H9 (cell line): ENCODE data around the gene ARHGAP26. TPM values are rescaled to one million over a fixed set of nuclear protein-coding genes. Genes with fewer than 3 reads are reported as not detected.

Experiments used
- DNase-seq: peaks from one replicate; pipeline ENCODE4 v3.0.0-alpha.2; 2017
- H2AFZ ChIP-seq: one replicate; pipeline ENCODE4 v1.6.1; 2013; ENCODE audit warnings: mild to moderate bottlenecking, low read length, control low read depth, moderate library complexity
- H2AK5ac ChIP-seq: 2 replicates; pipeline ENCODE4 v1.6.1; 2013; ENCODE audit warnings: low read length, control low read depth, mixed read lengths; ENCODE audit not compliant: insufficient read length
- H2BK120ac ChIP-seq: one replicate; pipeline ENCODE4 v1.6.1; 2013; ENCODE audit warnings: low read depth, mild to moderate bottlenecking, low read length, control low read depth, inconsistent platforms; ENCODE audit not compliant: poor library complexity, severe bottlenecking
- H2BK12ac ChIP-seq: 2 replicates; pipeline ENCODE4 v1.6.1; 2013; ENCODE audit warnings: low read length, control low read depth, mixed read lengths, low read depth; ENCODE audit not compliant: insufficient read length
- H2BK15ac ChIP-seq: 2 replicates; pipeline ENCODE4 v1.6.1; 2013; ENCODE audit warnings: low read depth, low read length, control low read depth
- H2BK20ac ChIP-seq: one replicate; pipeline ENCODE4 v1.6.1; 2013; ENCODE audit warnings: low read depth, mild to moderate bottlenecking, low read length, control low read depth, inconsistent platforms; ENCODE audit not compliant: poor library complexity, severe bottlenecking
- H2BK5ac ChIP-seq: 2 replicates; pipeline ENCODE4 v1.6.1; 2013; ENCODE audit warnings: low read length, control low read depth, mixed read lengths; ENCODE audit not compliant: insufficient read length
- H3K14ac ChIP-seq: 2 replicates; pipeline ENCODE4 v1.6.1; 2013; ENCODE audit warnings: low read length, control low read depth; ENCODE audit not compliant: insufficient read depth
- H3K18ac ChIP-seq: 2 replicates; pipeline ENCODE4 v1.6.1; 2013; ENCODE audit warnings: low read depth, mild to moderate bottlenecking, mixed read lengths, low read length, control low read depth; ENCODE audit not compliant: insufficient read length
- H3K23ac ChIP-seq: 2 replicates; pipeline ENCODE4 v1.6.1; 2013; ENCODE audit warnings: low read length, control low read depth, mixed read lengths, low read depth; ENCODE audit not compliant: insufficient read length
- H3K23me2 ChIP-seq: 2 replicates; pipeline ENCODE4 v1.6.1; 2013; ENCODE audit warnings: low read depth, mild to moderate bottlenecking, mixed read lengths, low read length, control low read depth; ENCODE audit not compliant: insufficient read length, poor library complexity, severe bottlenecking
- H3K27ac ChIP-seq: 2 replicates; pipeline ENCODE4 v1.5.1; 2013; ENCODE audit warnings: low read length, control low read depth, mixed read lengths, low read depth; ENCODE audit not compliant: insufficient read length
- H3K27me3 ChIP-seq: 2 replicates; pipeline ENCODE4 v1.6.1; 2013; ENCODE audit warnings: low read length, control low read depth, inconsistent platforms; ENCODE audit not compliant: insufficient read depth
- H3K4ac ChIP-seq: 2 replicates; pipeline ENCODE4 v1.6.1; 2013; ENCODE audit warnings: low read depth, mild to moderate bottlenecking, control low read depth, inconsistent platforms, low read length, moderate library complexity
- H3K4me1 ChIP-seq: 2 replicates; pipeline ENCODE4 v1.6.1; 2013; ENCODE audit warnings: low read length, control low read depth, inconsistent platforms; ENCODE audit not compliant: insufficient read depth
- H3K4me2 ChIP-seq: 2 replicates; pipeline ENCODE4 v1.6.1; 2013; ENCODE audit warnings: low read length, control low read depth, mixed read lengths; ENCODE audit not compliant: insufficient read length, insufficient read depth
- H3K56ac ChIP-seq: 2 replicates; pipeline ENCODE4 v1.6.1; 2013; ENCODE audit warnings: low read depth, mild to moderate bottlenecking, mixed read lengths, low read length, control low read depth; ENCODE audit not compliant: insufficient read length
- H3K79me1 ChIP-seq: 2 replicates; pipeline ENCODE4 v1.6.1; 2013; ENCODE audit warnings: low read depth, mild to moderate bottlenecking, moderate library complexity, low read length, control low read depth, inconsistent platforms; ENCODE audit not compliant: insufficient read depth, poor library complexity, severe bottlenecking
- H3K79me2 ChIP-seq: 2 replicates; pipeline ENCODE4 v1.6.1; 2013; ENCODE audit warnings: low read length, control low read depth, inconsistent platforms; ENCODE audit not compliant: insufficient read depth
- H3K9ac ChIP-seq: 2 replicates; pipeline ENCODE4 v1.6.1; 2013; ENCODE audit warnings: low read length, control low read depth, mixed read lengths; ENCODE audit not compliant: insufficient read length; ENCODE audit errors: extremely low read depth
- H3K9me3 ChIP-seq: one replicate; pipeline ENCODE4 v1.6.1; 2013; ENCODE audit warnings: low read depth, low read length, inconsistent platforms; ENCODE audit not compliant: control insufficient read depth
- H3T11ph ChIP-seq: one replicate; pipeline ENCODE4 v1.6.1; 2013; ENCODE audit warnings: mild to moderate bottlenecking, low read length, control low read depth, inconsistent platforms
- H4K20me1 ChIP-seq: one replicate; pipeline ENCODE4 v1.6.1; 2013; ENCODE audit not compliant: control insufficient read depth, insufficient read length, insufficient read depth
- H4K5ac ChIP-seq: 2 replicates; pipeline ENCODE4 v1.6.1; 2013; ENCODE audit warnings: low read depth, mild to moderate bottlenecking, mixed read lengths, low read length, control low read depth; ENCODE audit not compliant: insufficient read length
- H4K8ac ChIP-seq: replicated peaks from 2 replicates; pipeline ENCODE4 v1.6.1; 2013; ENCODE audit warnings: low read length, control low read depth, mixed read lengths, low read depth; ENCODE audit not compliant: insufficient read length
- H4K91ac ChIP-seq: 2 replicates; pipeline ENCODE4 v1.6.1; 2013; ENCODE audit warnings: low read depth, mild to moderate bottlenecking, moderate library complexity, mixed read lengths, low read length, control low read depth; ENCODE audit not compliant: insufficient read length
- H3K27ac Mint-ChIP-seq, 3 experiments: 2 replicates in 2 of 3; 3 replicates in 1 of 3; pipeline ENCODE4 v1.8.0; 2020 to 2021; ENCODE audit warnings: mixed read lengths in 3 of 3, mild to moderate bottlenecking in 1 of 3, moderate library complexity in 1 of 3
- H3K27me3 Mint-ChIP-seq: 2 replicates; pipeline ENCODE4 v1.8.0; 2021; ENCODE audit warnings: low read depth, mild to moderate bottlenecking, moderate library complexity, mixed read lengths
- H3K36me3 Mint-ChIP-seq, 3 experiments: 2 replicates in 2 of 3; 3 replicates in 1 of 3; pipeline ENCODE4 v1.8.0; 2020 to 2021; ENCODE audit warnings: low read depth in 3 of 3, mixed read lengths in 3 of 3; ENCODE audit not compliant: insufficient read depth in 1 of 3
- H3K4me1 Mint-ChIP-seq, 2 experiments: 2 replicates each; pipeline ENCODE4 v1.8.0; 2020; ENCODE audit warnings: mixed read lengths in 2 of 2
- H3K4me3 Mint-ChIP-seq, 2 experiments: 2 replicates in 1 of 2; 3 replicates in 1 of 2; pipeline ENCODE4 v1.8.0; 2020 to 2021; ENCODE audit warnings: mild to moderate bottlenecking in 2 of 2, mixed read lengths in 2 of 2, moderate library complexity in 1 of 2
- H3K9me3 Mint-ChIP-seq, 2 experiments: 2 replicates in 1 of 2; 3 replicates in 1 of 2; pipeline ENCODE4 v1.8.0; 2020; ENCODE audit warnings: mild to moderate bottlenecking in 2 of 2, mixed read lengths in 2 of 2, moderate library complexity in 1 of 2
- CTCF ChIP-seq: fragments of 200-600 bp; sonication (generic); conservative IDR thresholded peaks from 3 replicates; pipeline ENCODE4 v1.8.0; 2021; ENCODE audit warnings: antibody characterized with exemption, mild to moderate bottlenecking
- WGBS: extraction: QIAGEN DNeasy Blood & Tissue Kit; methylation state at CpG from one replicate; pipeline ENCODE4 v1.1.7; 2013; ENCODE audit warnings: missing lambda C conversion rate, low lambda C conversion rate, mixed read lengths; ENCODE audit not compliant: insufficient read length; ENCODE audit errors: extremely low coverage; 5-methylcytosine and 5-hydroxymethylcytosine counted together
- total RNA-seq: library from RNA; stranded (reverse); gene quantifications from 2 replicates; pipeline ENCODE4 v1.2.1, GENCODE V29; 2021

The ARHGAP26 gene
- total RNA-seq, 1 experiment from 2014 or later = 13.8 TPM

GRCh38 chr5:142767178-142767577 lies 3.0 kb upstream of the ARHGAP26 start:
- H3K9me3 ChIP-seq = no peaks in the 10 kb centered on the region
- DNase-seq = no peak
- H3K27ac ChIP-seq = no peak overlapping the region
- Mint-ChIP-seq H3K9me3 (no peaks in the 10 kb centered on the region; a peak in 1 of 5 replicates), H3K4me3 (no peak overlapping the region), H3K36me3 (no peaks in the 10 kb centered on the region), H3K27me3 (peaks cover 17% of the 10 kb centered on the region), H3K27ac (no peak overlapping the region), H3K4me1 (peaks cover 15% of the 10 kb centered on the region in 2 experiments)
- no peak overlapping the region for H4K5ac ChIP-seq
- H3K23me2 ChIP-seq = peaks cover 12% of the 10 kb centered on the region
- no peaks in the 10 kb centered on the region for H4K20me1 ChIP-seq
- H4K8ac ChIP-seq = no peak overlapping the region
- WGBS = no CpG with 5 or more reads among the region's 3 CpGs
- H3K79me1 ChIP-seq = no peaks in the 10 kb centered on the region
- no peak overlapping the region for H4K91ac ChIP-seq
- no peak overlapping the region for H2BK120ac ChIP-seq
- no peaks in the 10 kb centered on the region for H3K79me2 ChIP-seq
- no peak overlapping the region for H2BK15ac ChIP-seq
- H2AK5ac ChIP-seq = no peak overlapping the region
- H2BK5ac ChIP-seq = no peak overlapping the region
- no peak overlapping the region for H3K4ac ChIP-seq
- H3K18ac ChIP-seq = no peak overlapping the region
- no peak overlapping the region for H3K23ac ChIP-seq
- 0 out of 2 replicates have a peak, but pooled peaks cover 2% of the 10 kb centered on the region for H3K27me3 ChIP-seq
- no peak overlapping the region for H3K56ac ChIP-seq
- no peak overlapping the region for H2BK20ac ChIP-seq
- no peak overlapping the region for H3K4me2 ChIP-seq
- no peak overlapping the region for H2BK12ac ChIP-seq
- no peak overlapping the region for H3K9ac ChIP-seq
- H2AFZ ChIP-seq = no peak overlapping the region
- H3T11ph ChIP-seq = no peak overlapping the region
- peaks cover 5% of the 10 kb centered on the region; the same call in 1 of the 2 replicates for H3K4me1 ChIP-seq
- no peak for TF ChIP-seq CTCF
- H3K14ac ChIP-seq = no peak overlapping the region
